HepG2 (cell line): ENCODE data around the gene IMMP1L. TPM values are rescaled to one million over a fixed set of nuclear protein-coding genes. Genes with fewer than 3 reads are reported as not detected.

Experiments used
- DMAP1 ChIP-seq: IDR thresholded peaks from 2 replicates; pipeline ENCODE4 v1.6.1; 2016
- DNMT1 ChIP-seq: sonication (generic); formaldehyde crosslinking; IDR thresholded peaks from 2 replicates; pipeline ENCODE4 v1.5.1; 2020; ENCODE audit warnings: mild to moderate bottlenecking, missing genetic modification reagents
- MLLT10 ChIP-seq: sonication (generic); formaldehyde crosslinking; IDR thresholded peaks from 2 replicates; pipeline ENCODE4 v1.4.0; 2020; ENCODE audit warnings: missing genetic modification reagents
- ONECUT2 ChIP-seq: sonication (generic); formaldehyde crosslinking; IDR thresholded peaks from 2 replicates; pipeline ENCODE4 v1.4.0; 2020; ENCODE audit warnings: missing genetic modification reagents
- PAX8 ChIP-seq: sonication (generic); formaldehyde crosslinking; IDR thresholded peaks from 2 replicates; pipeline ENCODE4 v1.8.0; 2022; ENCODE audit warnings: mild to moderate bottlenecking, missing genetic modification reagents, borderline replicate concordance
- POLR2AphosphoS2 ChIP-seq: IDR thresholded peaks from 2 replicates; pipeline ENCODE4 v1.6.1; 2011; ENCODE audit warnings: low read depth, low read length, improper control_type of control experiment
- SMARCE1 ChIP-seq: fragments of 450-650 bp; IDR thresholded peaks from 2 replicates; pipeline ENCODE4 v1.6.1; 2017; ENCODE audit warnings: borderline replicate concordance
- SYNCRIP ChIP-seq: fragments of 200-400 bp; formaldehyde crosslinking; IDR thresholded peaks from 2 replicates; pipeline ENCODE4 v1.6.1; 2018; ENCODE audit warnings: mild to moderate bottlenecking, low read depth, low read length; ENCODE audit not compliant: insufficient read depth
- TRIM24 ChIP-seq: sonication (generic); formaldehyde crosslinking; IDR thresholded peaks from 2 replicates; pipeline ENCODE4 v1.8.0; 2022; ENCODE audit warnings: mild to moderate bottlenecking, missing genetic modification reagents
- ZFX ChIP-seq: sonication (generic); formaldehyde crosslinking; IDR thresholded peaks from 2 replicates; pipeline ENCODE4 v1.4.0; 2020; ENCODE audit warnings: mild to moderate bottlenecking, low read depth, missing genetic modification reagents, moderate library complexity
- ZNF460 ChIP-seq: sonication (generic); formaldehyde crosslinking; IDR thresholded peaks from 2 replicates; pipeline ENCODE4 v1.5.1; 2020; ENCODE audit warnings: missing genetic modification reagents, mild to moderate bottlenecking, borderline replicate concordance
- ZNF468 ChIP-seq: sonication (generic); formaldehyde crosslinking; IDR thresholded peaks from 2 replicates; pipeline ENCODE4 v1.8.0; 2022; ENCODE audit warnings: mild to moderate bottlenecking, moderate library complexity, missing genetic modification reagents
- ZNF543 ChIP-seq: sonication (generic); formaldehyde crosslinking; IDR thresholded peaks from 2 replicates; pipeline ENCODE4 v1.4.0; 2020; ENCODE audit warnings: mild to moderate bottlenecking, missing genetic modification reagents
- polyA plus RNA-seq, 8 experiments: library from polyadenylated mRNA; depleted of rRNA in 3 of 8; stranded (reverse) in 7 of 8; unstranded in 1 of 8; fragments of >200 nt; fragmentation: Illumina TruSeq in 4 of 8; extraction: Trizol in 4 of 8; gene quantifications; 2 replicates each; pipeline versions ENCODE4 v1.2.1 to v1.2.3, GENCODE V29; 2011 to 2016; ENCODE audit warnings: low read depth in 4 of 8, missing spikeins in 1 of 8, mixed read lengths in 1 of 8; ENCODE audit not compliant: insufficient read depth in 1 of 8
- total RNA-seq, 5 experiments: library from RNA; depleted of rRNA; stranded (reverse); fragments of >200 nt; fragmentation: Illumina TruSeq; extraction: Trizol; gene quantifications; 2 replicates each; pipeline ENCODE4 v1.2.3, GENCODE V29; 2016; ENCODE audit warnings: low read depth in 1 of 5
- TF ChIP-seq, protein P1 (sequence below): sonication (generic); formaldehyde crosslinking; IDR thresholded peaks from 2 replicates; pipeline ENCODE4 v1.8.0; 2022; ENCODE audit warnings: mild to moderate bottlenecking, missing genetic modification reagents
- TF ChIP-seq, protein P2 (sequence below): sonication (generic); formaldehyde crosslinking; IDR thresholded peaks from 2 replicates; pipeline ENCODE4 v1.4.0; 2020; ENCODE audit warnings: missing genetic modification reagents
- TF ChIP-seq, protein P3 (sequence below): sonication (generic); formaldehyde crosslinking; IDR thresholded peaks from 2 replicates; pipeline ENCODE4 v1.4.0; 2020; ENCODE audit warnings: missing genetic modification reagents
- TF ChIP-seq, protein P4 (sequence below): sonication (generic); formaldehyde crosslinking; IDR thresholded peaks from 2 replicates; pipeline ENCODE4 v1.8.1; 2023; ENCODE audit warnings: mild to moderate bottlenecking, missing genetic modification reagents
- TF ChIP-seq, protein P5 (sequence below): sonication (generic); formaldehyde crosslinking; conservative IDR thresholded peaks from 2 replicates; pipeline ENCODE4 v1.4.0; 2020; ENCODE audit warnings: missing genetic modification reagents

The IMMP1L gene
- total and polyA plus RNA-seq, 2 of the 13 experiments (the other 11 are each of a cell fraction or from before 2014, with no cell fraction given), result 42.4 to 57.9 TPM

DNA sequence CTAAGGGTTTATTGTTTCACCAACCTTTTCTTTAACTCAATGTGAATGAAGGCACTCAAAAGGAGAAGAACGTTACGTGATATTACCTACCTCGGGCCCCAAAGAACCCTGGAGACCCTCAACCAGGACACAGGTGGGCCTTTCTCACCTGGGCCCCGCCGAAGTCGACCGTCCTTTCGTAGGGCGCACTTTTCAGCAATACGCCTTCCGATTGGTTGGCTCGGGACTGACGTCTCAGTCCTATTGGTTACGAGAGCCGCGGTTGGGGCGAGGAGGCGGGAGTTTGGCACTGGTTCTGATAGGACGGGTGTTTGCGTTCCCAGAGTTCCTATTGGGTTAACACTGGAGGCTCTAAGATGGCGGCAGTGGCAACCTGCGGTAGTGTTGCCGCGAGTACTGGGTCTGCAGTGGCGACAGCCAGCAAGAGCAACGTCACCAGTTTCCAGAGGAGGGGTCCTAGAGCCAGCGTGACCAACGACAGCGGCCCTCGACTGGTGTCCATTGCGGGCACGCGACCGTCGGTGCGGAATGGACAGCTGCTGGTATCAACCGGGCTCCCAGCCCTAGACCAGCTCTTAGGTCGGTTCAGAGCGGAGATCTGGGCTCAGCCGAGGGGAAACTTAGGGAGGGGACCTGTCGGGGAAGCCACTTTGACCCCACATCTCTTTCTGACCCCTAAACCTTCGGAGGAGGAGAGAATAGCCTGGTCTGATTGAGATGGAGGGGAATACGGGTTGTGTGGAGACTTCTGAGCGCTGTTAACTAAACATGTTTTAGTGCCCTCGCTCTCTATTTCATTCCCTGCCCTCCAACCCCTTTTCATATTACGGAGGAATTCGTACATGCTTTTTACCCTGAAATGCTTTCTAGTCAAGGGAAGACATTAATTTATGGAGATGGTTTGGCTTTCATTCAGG, at the start of gene IMMP1L, which contains the start of gene ELP4 (continued):
- TF ChIP-seq ZFX (CRISPR knock-in tag), result peak; percentile 95
- TF ChIP-seq PAX8 (CRISPR knock-in tag), result no peak
- TF ChIP-seq, protein P1, sequence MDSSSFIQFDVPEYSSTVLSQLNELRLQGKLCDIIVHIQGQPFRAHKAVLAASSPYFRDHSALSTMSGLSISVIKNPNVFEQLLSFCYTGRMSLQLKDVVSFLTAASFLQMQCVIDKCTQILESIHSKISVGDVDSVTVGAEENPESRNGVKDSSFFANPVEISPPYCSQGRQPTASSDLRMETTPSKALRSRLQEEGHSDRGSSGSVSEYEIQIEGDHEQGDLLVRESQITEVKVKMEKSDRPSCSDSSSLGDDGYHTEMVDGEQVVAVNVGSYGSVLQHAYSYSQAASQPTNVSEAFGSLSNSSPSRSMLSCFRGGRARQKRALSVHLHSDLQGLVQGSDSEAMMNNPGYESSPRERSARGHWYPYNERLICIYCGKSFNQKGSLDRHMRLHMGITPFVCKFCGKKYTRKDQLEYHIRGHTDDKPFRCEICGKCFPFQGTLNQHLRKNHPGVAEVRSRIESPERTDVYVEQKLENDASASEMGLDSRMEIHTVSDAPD, result no peak
- TF ChIP-seq DMAP1, result peak; percentile 69; the same call in 1 of the 2 replicates
- no peak for TF ChIP-seq MLLT10 (CRISPR knock-in tag)
- no peak for TF ChIP-seq ZNF468
- TF ChIP-seq SMARCE1, result no peak
- no peak for TF ChIP-seq SYNCRIP
- TF ChIP-seq ZNF543 (CRISPR knock-in tag), result 0 out of 2 replicates have a peak, but pooled peaks have one; percentile 65
- TF ChIP-seq, protein P2, sequence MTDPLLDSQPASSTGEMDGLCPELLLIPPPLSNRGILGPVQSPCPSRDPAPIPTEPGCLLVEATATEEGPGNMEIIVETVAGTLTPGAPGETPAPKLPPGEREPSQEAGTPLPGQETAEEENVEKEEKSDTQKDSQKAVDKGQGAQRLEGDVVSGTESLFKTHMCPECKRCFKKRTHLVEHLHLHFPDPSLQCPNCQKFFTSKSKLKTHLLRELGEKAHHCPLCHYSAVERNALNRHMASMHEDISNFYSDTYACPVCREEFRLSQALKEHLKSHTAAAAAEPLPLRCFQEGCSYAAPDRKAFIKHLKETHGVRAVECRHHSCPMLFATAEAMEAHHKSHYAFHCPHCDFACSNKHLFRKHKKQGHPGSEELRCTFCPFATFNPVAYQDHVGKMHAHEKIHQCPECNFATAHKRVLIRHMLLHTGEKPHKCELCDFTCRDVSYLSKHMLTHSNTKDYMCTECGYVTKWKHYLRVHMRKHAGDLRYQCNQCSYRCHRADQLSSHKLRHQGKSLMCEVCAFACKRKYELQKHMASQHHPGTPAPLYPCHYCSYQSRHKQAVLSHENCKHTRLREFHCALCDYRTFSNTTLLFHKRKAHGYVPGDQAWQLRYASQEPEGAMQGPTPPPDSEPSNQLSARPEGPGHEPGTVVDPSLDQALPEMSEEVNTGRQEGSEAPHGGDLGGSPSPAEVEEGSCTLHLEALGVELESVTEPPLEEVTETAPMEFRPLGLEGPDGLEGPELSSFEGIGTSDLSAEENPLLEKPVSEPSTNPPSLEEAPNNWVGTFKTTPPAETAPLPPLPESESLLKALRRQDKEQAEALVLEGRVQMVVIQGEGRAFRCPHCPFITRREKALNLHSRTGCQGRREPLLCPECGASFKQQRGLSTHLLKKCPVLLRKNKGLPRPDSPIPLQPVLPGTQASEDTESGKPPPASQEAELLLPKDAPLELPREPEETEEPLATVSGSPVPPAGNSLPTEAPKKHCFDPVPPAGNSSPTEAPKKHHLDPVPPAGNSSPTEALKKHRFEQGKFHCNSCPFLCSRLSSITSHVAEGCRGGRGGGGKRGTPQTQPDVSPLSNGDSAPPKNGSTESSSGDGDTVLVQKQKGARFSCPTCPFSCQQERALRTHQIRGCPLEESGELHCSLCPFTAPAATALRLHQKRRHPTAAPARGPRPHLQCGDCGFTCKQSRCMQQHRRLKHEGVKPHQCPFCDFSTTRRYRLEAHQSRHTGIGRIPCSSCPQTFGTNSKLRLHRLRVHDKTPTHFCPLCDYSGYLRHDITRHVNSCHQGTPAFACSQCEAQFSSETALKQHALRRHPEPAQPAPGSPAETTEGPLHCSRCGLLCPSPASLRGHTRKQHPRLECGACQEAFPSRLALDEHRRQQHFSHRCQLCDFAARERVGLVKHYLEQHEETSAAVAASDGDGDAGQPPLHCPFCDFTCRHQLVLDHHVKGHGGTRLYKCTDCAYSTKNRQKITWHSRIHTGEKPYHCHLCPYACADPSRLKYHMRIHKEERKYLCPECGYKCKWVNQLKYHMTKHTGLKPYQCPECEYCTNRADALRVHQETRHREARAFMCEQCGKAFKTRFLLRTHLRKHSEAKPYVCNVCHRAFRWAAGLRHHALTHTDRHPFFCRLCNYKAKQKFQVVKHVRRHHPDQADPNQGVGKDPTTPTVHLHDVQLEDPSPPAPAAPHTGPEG (CRISPR knock-in tag), result no peak
- TF ChIP-seq POLR2AphosphoS2, result no peak
- TF ChIP-seq ONECUT2 (CRISPR knock-in tag), result no peak
- TF ChIP-seq DNMT1, result no peak
- no peak for TF ChIP-seq ZNF460 (CRISPR knock-in tag)
- TF ChIP-seq TRIM24 (CRISPR knock-in tag), result no peak
- TF ChIP-seq, protein P3, sequence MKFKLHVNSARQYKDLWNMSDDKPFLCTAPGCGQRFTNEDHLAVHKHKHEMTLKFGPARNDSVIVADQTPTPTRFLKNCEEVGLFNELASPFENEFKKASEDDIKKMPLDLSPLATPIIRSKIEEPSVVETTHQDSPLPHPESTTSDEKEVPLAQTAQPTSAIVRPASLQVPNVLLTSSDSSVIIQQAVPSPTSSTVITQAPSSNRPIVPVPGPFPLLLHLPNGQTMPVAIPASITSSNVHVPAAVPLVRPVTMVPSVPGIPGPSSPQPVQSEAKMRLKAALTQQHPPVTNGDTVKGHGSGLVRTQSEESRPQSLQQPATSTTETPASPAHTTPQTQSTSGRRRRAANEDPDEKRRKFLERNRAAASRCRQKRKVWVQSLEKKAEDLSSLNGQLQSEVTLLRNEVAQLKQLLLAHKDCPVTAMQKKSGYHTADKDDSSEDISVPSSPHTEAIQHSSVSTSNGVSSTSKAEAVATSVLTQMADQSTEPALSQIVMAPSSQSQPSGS (CRISPR knock-in tag), result peak; percentile 54; the same call in 1 of the 2 replicates
- TF ChIP-seq, protein P4, sequence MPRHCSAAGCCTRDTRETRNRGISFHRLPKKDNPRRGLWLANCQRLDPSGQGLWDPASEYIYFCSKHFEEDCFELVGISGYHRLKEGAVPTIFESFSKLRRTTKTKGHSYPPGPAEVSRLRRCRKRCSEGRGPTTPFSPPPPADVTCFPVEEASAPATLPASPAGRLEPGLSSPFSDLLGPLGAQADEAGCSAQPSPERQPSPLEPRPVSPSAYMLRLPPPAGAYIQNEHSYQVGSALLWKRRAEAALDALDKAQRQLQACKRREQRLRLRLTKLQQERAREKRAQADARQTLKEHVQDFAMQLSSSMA (CRISPR knock-in tag), result 0 out of 2 replicates have a peak, but pooled peaks have one; percentile 30
- TF ChIP-seq, protein P5, sequence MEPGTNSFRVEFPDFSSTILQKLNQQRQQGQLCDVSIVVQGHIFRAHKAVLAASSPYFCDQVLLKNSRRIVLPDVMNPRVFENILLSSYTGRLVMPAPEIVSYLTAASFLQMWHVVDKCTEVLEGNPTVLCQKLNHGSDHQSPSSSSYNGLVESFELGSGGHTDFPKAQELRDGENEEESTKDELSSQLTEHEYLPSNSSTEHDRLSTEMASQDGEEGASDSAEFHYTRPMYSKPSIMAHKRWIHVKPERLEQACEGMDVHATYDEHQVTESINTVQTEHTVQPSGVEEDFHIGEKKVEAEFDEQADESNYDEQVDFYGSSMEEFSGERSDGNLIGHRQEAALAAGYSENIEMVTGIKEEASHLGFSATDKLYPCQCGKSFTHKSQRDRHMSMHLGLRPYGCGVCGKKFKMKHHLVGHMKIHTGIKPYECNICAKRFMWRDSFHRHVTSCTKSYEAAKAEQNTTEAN (CRISPR knock-in tag), result 0 out of 2 replicates have a peak, but pooled peaks have one; percentile 50
